ENCODE results near the gene ARMC6.

ARMC6 gene

GRCh38 chr19:19033426-19034203 lies at the start of gene ARMC6, which contains the start of gene SUGP2:
ARMC6 (plus strand) TSS chr19:19033603; CDS start chr19:19034210, 607 bp downstream.
SUGP2 (minus strand) TSS chr19:19033517; CDS start chr19:19031071, 2,446 bp downstream.
- peak; percentile 95 for DNase-seq (ENCODE audit: low spot score)

- DNase-seq (ENCODE audit: low spot score) = no peak
Measured at GRCh38 chr19:18984251-18984650, 49.2 kb upstream of the ARMC6 start.

GRCh38 chr19:18985257-18985656 lies 48.1 kb upstream of the ARMC6 start:
- DNase-seq (ENCODE audit: low spot score) = no peak

GRCh38 chr19:18987456-18987855 lies 45.9 kb upstream of the ARMC6 start:
- DNase-seq (ENCODE audit: low spot score) = no peak

- no peak for DNase-seq (ENCODE audit: low spot score)
Measured at GRCh38 chr19:18989316-18989715, 44.1 kb upstream of the ARMC6 start.

- no peak for DNase-seq (ENCODE audit: low spot score)
Measured at GRCh38 chr19:18990128-18990708, 43.2 kb upstream of the ARMC6 start.

GRCh38 chr19:18991006-18991405 lies 42.4 kb upstream of the ARMC6 start:
- DNase-seq (ENCODE audit: low spot score) = no peak

GRCh38 chr19:18991468-18991867 lies 41.9 kb upstream of the ARMC6 start:
- no peak for DNase-seq (ENCODE audit: low spot score)

GRCh38 chr19:18992696-18993095 lies 40.7 kb upstream of the ARMC6 start:
- no peak for DNase-seq (ENCODE audit: low spot score)

GRCh38 chr19:18993115-18993514 lies 40.3 kb upstream of the ARMC6 start:
- DNase-seq (ENCODE audit: low spot score) = no peak

- DNase-seq (ENCODE audit: low spot score) = no peak
Measured at GRCh38 chr19:18995804-18996241, 37.6 kb upstream of the ARMC6 start.

GRCh38 chr19:18996351-18996750 lies 37.1 kb upstream of the ARMC6 start:
- no peak for DNase-seq (ENCODE audit: low spot score)

- DNase-seq (ENCODE audit: low spot score) = no peak
Measured at GRCh38 chr19:18996796-18997394, 36.5 kb upstream of the ARMC6 start.

- DNase-seq (ENCODE audit: low spot score) = no peak
Measured at GRCh38 chr19:18998276-18998675, 35.1 kb upstream of the ARMC6 start.

- DNase-seq (ENCODE audit: low spot score) = no peak
Measured at GRCh38 chr19:18999016-18999758, 34.2 kb upstream of the ARMC6 start.

- DNase-seq (ENCODE audit: low spot score) = no peak
Measured at GRCh38 chr19:18999896-19000620, 33.3 kb upstream of the ARMC6 start.

- no peak for DNase-seq (ENCODE audit: low spot score)
Measured at GRCh38 chr19:19004144-19004543, 29.3 kb upstream of the ARMC6 start.

GRCh38 chr19:19006213-19006612 lies 27.2 kb upstream of the ARMC6 start:
- DNase-seq (ENCODE audit: low spot score) = no peak

- DNase-seq (ENCODE audit: low spot score) = no peak
Measured at GRCh38 chr19:19009951-19010350, 23.5 kb upstream of the ARMC6 start.

GRCh38 chr19:19010551-19010950 lies 22.9 kb upstream of the ARMC6 start:
- DNase-seq (ENCODE audit: low spot score) = no peak

- no peak for DNase-seq (ENCODE audit: low spot score)
Measured at GRCh38 chr19:19021115-19021514, 12.3 kb upstream of the ARMC6 start.

All from hematopoietic multipotent progenitor cell treated with erythropoietin and hydrocortisone succinate and interleukin-3 and kit ligand, for 17 days (in vitro differentiated cells).